ENCODE measurements around the gene MST1.

The MST1 gene

GRCh38 chr3:49689046-49689907 lies at the start of gene MST1, which contains the start of gene RNF123:
Gene MST1 (minus strand): TSS chr3:49689474. CDS start chr3:49688691, 783 bp downstream.
Gene RNF123 (plus strand): TSS chr3:49689557. CDS start chr3:49691166, 1,609 bp downstream.
- peak; percentile 84 for DNase-seq (ENCODE audit: low read depth, low spot score)

GRCh38 chr3:49738067-49738713 lies 48.9 kb upstream of the MST1 start:
- no peak for DNase-seq (ENCODE audit: low read depth, low spot score)

GRCh38 chr3:49734752-49735151 lies 45.5 kb upstream of the MST1 start:
- no peak for DNase-seq (ENCODE audit: low read depth, low spot score)

- no peak for DNase-seq (ENCODE audit: low read depth, low spot score)
Observed at GRCh38 chr3:49733551-49733950, 44.3 kb upstream of the MST1 start.

GRCh38 chr3:49732597-49732996 lies 43.3 kb upstream of the MST1 start:
- no peak for DNase-seq (ENCODE audit: low read depth, low spot score)

GRCh38 chr3:49729966-49730609 lies 40.8 kb upstream of the MST1 start:
- DNase-seq (ENCODE audit: low read depth, low spot score): no peak

- DNase-seq (ENCODE audit: low read depth, low spot score): no peak
Observed at GRCh38 chr3:49727924-49728361, 38.7 kb upstream of the MST1 start.

- DNase-seq (ENCODE audit: low read depth, low spot score): no peak
Observed at GRCh38 chr3:49727154-49727923, 38.1 kb upstream of the MST1 start.

- DNase-seq (ENCODE audit: low read depth, low spot score): no peak
Observed at GRCh38 chr3:49725906-49726681, 36.8 kb upstream of the MST1 start.

- no peak for DNase-seq (ENCODE audit: low read depth, low spot score)
Observed at GRCh38 chr3:49724586-49724985, 35.3 kb upstream of the MST1 start.

- peak; percentile 86 for DNase-seq (ENCODE audit: low read depth, low spot score)
Observed at GRCh38 chr3:49723628-49724551, 34.6 kb upstream of the MST1 start, which contains the start of gene GMPPB. Gene GMPPB (minus strand): TSS chr3:49723951. CDS start chr3:49723726, 225 bp downstream.

GRCh38 chr3:49723296-49723627 lies 34.0 kb upstream of the MST1 start:
- DNase-seq (ENCODE audit: low read depth, low spot score): no peak

- DNase-seq (ENCODE audit: low read depth, low spot score): no peak
Observed at GRCh38 chr3:49722896-49723295, 33.6 kb upstream of the MST1 start.

GRCh38 chr3:49721896-49722781 lies 32.9 kb upstream of the MST1 start:
- no peak for DNase-seq (ENCODE audit: low read depth, low spot score)

GRCh38 chr3:49721596-49721895 lies 32.3 kb upstream of the MST1 start:
- DNase-seq (ENCODE audit: low read depth, low spot score): no peak

- no peak for DNase-seq (ENCODE audit: low read depth, low spot score)
Observed at GRCh38 chr3:49720855-49721595, 31.8 kb upstream of the MST1 start.

- peak; percentile 68 for DNase-seq (ENCODE audit: low read depth, low spot score)
Observed at GRCh38 chr3:49719214-49719884, 30.1 kb upstream of the MST1 start, which contains the start of gene AMIGO3. Gene AMIGO3 (minus strand): TSS chr3:49719684. CDS start chr3:49719465, 219 bp downstream.

GRCh38 chr3:49718858-49719213 lies 29.6 kb upstream of the MST1 start:
- DNase-seq (ENCODE audit: low read depth, low spot score): no peak
